Dorsolateral prefrontal cortex (tissue), 118 donors: ENCODE measurements around the gene DNAJC28. TPM values are rescaled to one million over a fixed set of nuclear protein-coding genes. Genes with fewer than 3 reads are reported as not detected.

Source experiments
- total RNA-seq, 120 experiments: library from RNA; stranded (reverse); gene quantifications; one replicate each; pipeline versions ENCODE4 v1.2.3 to v1.2.4, GENCODE V29; 2022

DNAJC28 gene
- total RNA-seq, 120 experiments from 2014 or later = 3.5 to 15.7 (median 8.5) TPM

Other genes with a start within 250 kb of the DNAJC28 start
- gene IL10RB, start 225.3 kb downstream of the DNAJC28 start, total RNA-seq = 10 to 100 TPM in 71 of 120 experiments, 1 to 10 TPM in 49; 5.8 to 19.1 (median 10.6) TPM
- gene IFNAR1, start 166.7 kb downstream of the DNAJC28 start, total RNA-seq = 10 to 100 TPM; 35.7 to 70.9 (median 47.8) TPM
- gene IFNGR2, start 88.3 kb downstream of the DNAJC28 start, total RNA-seq = 10 to 100 TPM; 21.7 to 70.3 (median 48.4) TPM
- gene TMEM50B, start 11.7 kb downstream of the DNAJC28 start, total RNA-seq = 10 to 100 TPM; 34.8 to 77.4 (median 49.5) TPM
- 10 to 100 TPM; 35.5 to 78.5 (median 51.1) TPM for gene GART, start 50.4 kb upstream of the DNAJC28 start, total RNA-seq
- gene SON, start 51.3 kb upstream of the DNAJC28 start, total RNA-seq = 100 to 1,000 TPM; 177 to 330 (median 263) TPM
- gene DONSON, start 97.0 kb upstream of the DNAJC28 start, total RNA-seq = 10 to 100 TPM in 115 of 120 experiments, 1 to 10 TPM in 5; 7.4 to 30.1 (median 16.4) TPM
- gene CRYZL1, start 150.0 kb upstream of the DNAJC28 start, total RNA-seq = 10 to 100 TPM; 45.4 to 86.9 (median 65.7) TPM
- 100 to 1,000 TPM in 91 of 120 experiments, 10 to 100 TPM in 29; 55.2 to 156 (median 114) TPM for gene ITSN1, start 150.8 kb upstream of the DNAJC28 start, total RNA-seq